Measurements from ENCODE around the gene OBSCN. TPM values are rescaled to one million over a fixed set of nuclear protein-coding genes. Genes with fewer than 3 reads are reported as not detected.

OBSCN gene
- total RNA-seq, 1 donor from 2014 or later, result 74.1 TPM

GRCh38 chr1:228417483-228418203 is 209.8 kb downstream of the OBSCN start:
- peak; percentile 37 for DNase-seq (ENCODE audit: low read depth)

GRCh38 chr1:228420968-228421826 is 213.4 kb downstream of the OBSCN start:
- no peak for DNase-seq (ENCODE audit: low read depth)

- DNase-seq (ENCODE audit: low read depth), result no peak
Observed at GRCh38 chr1:228423404-228424053, 215.7 kb downstream of the OBSCN start.

GRCh38 chr1:228424685-228425660 is 217.1 kb downstream of the OBSCN start:
- DNase-seq (ENCODE audit: low read depth), result no peak

- DNase-seq (ENCODE audit: low read depth), result no peak
Observed at GRCh38 chr1:228426518-228427175, 218.8 kb downstream of the OBSCN start.

- DNase-seq (ENCODE audit: low read depth), result no peak
Observed at GRCh38 chr1:228428412-228428811, 220.6 kb downstream of the OBSCN start.

Other genes starting within 250 kb of the OBSCN start
- gene WNT3A, start 201.0 kb upstream of the OBSCN start, total RNA-seq, result not detected in 2 replicates
- gene ARF1, start 125.3 kb upstream of the OBSCN start, total RNA-seq, result 162 and 184 TPM in 2 replicates
- gene C1orf35, start 104.7 kb upstream of the OBSCN start, total RNA-seq, result 7.1 and 13.0 TPM in 2 replicates
- gene MRPL55, start 98.7 kb upstream of the OBSCN start, total RNA-seq, result 36.3 and 62.9 TPM in 2 replicates
- 127 and 438 TPM in 2 replicates for gene GUK1, start 67.8 kb upstream of the OBSCN start, total RNA-seq
- 0.50 and 0.69 TPM in 2 replicates for gene GJC2, start 58.1 kb upstream of the OBSCN start, total RNA-seq
- 2.6 and 10.4 TPM in 2 replicates for gene IBA57, start 42.2 kb upstream of the OBSCN start, total RNA-seq
- gene TRIM11, start 198.8 kb downstream of the OBSCN start, total RNA-seq, result 16.5 and 22.0 TPM in 2 replicates
- gene TRIM17, start 208.8 kb downstream of the OBSCN start, total RNA-seq, result 0.69 and 1.5 TPM in 2 replicates

Measured in renal cortical epithelial cell (primary cell).